ENCODE data around the gene EGR4. TPM values are rescaled to one million over a fixed set of nuclear protein-coding genes. Genes with fewer than 3 reads are reported as not detected.

EGR4 gene
- total and polyA plus RNA-seq, 2 of the 4 experiments (the other 2 are of a cell fraction) = not detected

GRCh38 chr2:73334045-73334444 lies 40.7 kb upstream of the EGR4 start:
- H3K14ac ChIP-seq (replicated peaks; ENCODE audit: low read depth, low read length) = no peak overlapping the region
- H2BK15ac ChIP-seq (ENCODE audit: low read depth, low read length) = no peak overlapping the region
- DNase-seq (no peak), ATAC-seq (ENCODE audit: low read depth) (no peak)
- no peak overlapping the region for H3K27ac ChIP-seq (ENCODE audit: insufficient read depth, low read length)
- no peak overlapping the region for H2AFZ ChIP-seq (replicated peaks; ENCODE audit: low read length, poor library complexity)
- no peak overlapping the region for H3K18ac ChIP-seq (ENCODE audit: low read depth, low read length)
- no peak overlapping the region for H3K56ac ChIP-seq (ENCODE audit: extremely low read depth, insufficient read depth, low read length)
- no peaks in the 10 kb centered on the region for H4K20me1 ChIP-seq (ENCODE audit: insufficient read depth, low read length)
- H3K9me3 ChIP-seq (ENCODE audit: control insufficient read depth, insufficient read depth, low read length) = no peaks in the 10 kb centered on the region
- H2BK120ac ChIP-seq (ENCODE audit: low read depth, low read length) = no peak overlapping the region
- in situ Hi-C loops (cut with MboI; ENCODE audit: low sequenced_read_pairs) = no loop called here
- no peak overlapping the region for H3K4me2 ChIP-seq (ENCODE audit: low read depth, low read length)
- no peak for TF ChIP-seq RFX5 (IDR thresholded peaks at IDR 0.05; ENCODE audit: low read depth, low read length)
- no peak for TF ChIP-seq CTCF (conservative IDR thresholded peaks at IDR 0.05; ENCODE audit: low read depth, low read length)
- TF ChIP-seq CHD1 (IDR thresholded peaks at IDR 0.05; ENCODE audit: low read depth, low read length) = no peak
- TF ChIP-seq SMC3 (IDR thresholded peaks at IDR 0.05; ENCODE audit: low read depth, low read length) = no peak
- TF ChIP-seq NFE2L2 (IDR thresholded peaks at IDR 0.05; ENCODE audit: low read depth, low read length) = no peak
- no peak for TF ChIP-seq USF2 (IDR thresholded peaks at IDR 0.05; ENCODE audit: low read depth, low read length)
- no peak for TF ChIP-seq POLR2A (IDR thresholded peaks at IDR 0.05; ENCODE audit: low read depth, low read length)
- TF ChIP-seq FOS (IDR thresholded peaks at IDR 0.05; ENCODE audit: low read depth, low read length) = no peak
- no peak for TF ChIP-seq ELK1 (IDR thresholded peaks at IDR 0.05; ENCODE audit: borderline replicate concordance, low read depth, low read length)
- H3K9ac ChIP-seq (ENCODE audit: low read depth, low read length) = no peak overlapping the region
- no peak overlapping the region for H3K4ac ChIP-seq (ENCODE audit: low read depth, low read length)
- H2BK5ac ChIP-seq (ENCODE audit: low read depth, low read length, poor library complexity, severe bottlenecking) = no peak overlapping the region
- intact Hi-C loops (cut with micrococcal nuclease) = no loop called here
- no TSS peak for BruUV-seq (replicated peaks)
- H2AK5ac ChIP-seq (ENCODE audit: low read depth, low read length) = no peak overlapping the region
- no peak overlapping the region for H3K23ac ChIP-seq (ENCODE audit: low read depth, low read length)
- H3K9me1 ChIP-seq (ENCODE audit: insufficient read depth, low read length) = no peaks in the 10 kb centered on the region
- no peak overlapping the region for H2AK9ac ChIP-seq (replicated peaks; ENCODE audit: low read depth, low read length, poor library complexity)
- H4K8ac ChIP-seq (ENCODE audit: low read depth in 2 of 2, low read length in 2 of 2) = no peak overlapping the region
- H3K36me3 ChIP-seq (ENCODE audit: control insufficient read depth, insufficient read depth, low read length) = no peaks in the 10 kb centered on the region
- no peak overlapping the region for H3K4me3 ChIP-seq (ENCODE audit: insufficient read depth, low read depth, low read length)
- ChIA-PET POLR2A (ENCODE audit: unreplicated experiment) (no interaction called here), CTCF (no interaction called here)
- no peaks in the 10 kb centered on the region; the same call in 1 of the 2 replicates for H3K27me3 ChIP-seq (ENCODE audit: control insufficient read depth, insufficient read depth, low read length)
- H4K5ac ChIP-seq (ENCODE audit: low read depth, low read length) = no peak overlapping the region
- dilution Hi-C loops (cut with HindIII; ENCODE audit: low sequenced_read_pairs, unreplicated experiment) = no loop called here
- H2BK20ac ChIP-seq (ENCODE audit: low read depth, low read length) = no peak overlapping the region
- no peaks in the 10 kb centered on the region for H3K4me1 ChIP-seq (ENCODE audit: control insufficient read depth, insufficient read depth, low read length)
- no peaks in the 10 kb centered on the region for H3K79me1 ChIP-seq (ENCODE audit: low read depth in 1 of 2, low read length in 2 of 2)
- H4K91ac ChIP-seq (ENCODE audit: insufficient read depth, low read depth, low read length) = no peak overlapping the region
- WGBS, 2 experiments (ENCODE audit: extremely low coverage in 2 of 2, insufficient read length in 1 of 2) = no CpG with 5 or more reads among the region's 2 CpGs

Data from IMR-90 (cell line).